ENCODE measurements around the gene TANK.

DNA sequence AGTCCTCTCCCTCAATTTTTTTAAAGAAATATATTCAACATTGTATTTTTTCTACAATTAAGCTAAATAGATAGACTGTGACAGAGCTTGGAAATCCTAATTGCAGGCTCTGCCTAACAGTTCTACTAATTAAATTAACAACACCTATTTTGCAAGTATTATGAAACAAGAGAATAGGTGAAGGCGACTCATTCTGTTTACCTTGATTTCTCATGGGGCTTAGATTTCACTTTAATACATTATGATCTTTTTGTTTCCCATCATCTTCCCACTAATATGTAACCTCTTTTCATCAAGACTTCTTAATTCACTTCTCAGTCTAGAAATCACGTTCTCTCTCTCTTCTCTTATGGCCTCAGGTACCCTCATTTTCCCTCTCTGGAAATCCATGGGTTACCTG, 42.7 kb upstream of the TANK start:
- TF ChIP-seq MAX (IDR thresholded peaks at IDR 0.05) (no peak), POLR2AphosphoS5 (IDR thresholded peaks at IDR 0.05; ENCODE audit: low read depth, low read length) (no peak), SP1 (IDR thresholded peaks at IDR 0.05; ENCODE audit: low read depth) (no peak), CTCF (IDR thresholded peaks at IDR 0.05 in 2 of 3, conservative IDR thresholded peaks at IDR 0.05 in 1 of 3; ENCODE audit: borderline replicate concordance in 1 of 3, insufficient read depth in 1 of 3, low read depth in 2 of 3, low read length in 2 of 3) (no peak), POLR2A (IDR thresholded peaks at IDR 0.05; ENCODE audit: borderline replicate concordance, extremely low read depth, insufficient read depth, insufficient read length) (no peak), EZH2 (IDR thresholded peaks at IDR 0.05) (no peak)
- TF ChIP-seq, protein P1, sequence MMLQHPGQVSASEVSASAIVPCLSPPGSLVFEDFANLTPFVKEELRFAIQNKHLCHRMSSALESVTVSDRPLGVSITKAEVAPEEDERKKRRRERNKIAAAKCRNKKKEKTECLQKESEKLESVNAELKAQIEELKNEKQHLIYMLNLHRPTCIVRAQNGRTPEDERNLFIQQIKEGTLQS (IDR thresholded peaks at IDR 0.05), result no peak

All from HCT116 (cell line).